Natural killer cell (primary cell): Measurements from ENCODE around the gene ENTR1. TPM values are rescaled to one million over a fixed set of nuclear protein-coding genes. Genes with fewer than 3 reads are reported as not detected.

Experiments used
- ATAC-seq, 3 donors: fragments of 150-1000 bp in 2 of 3; fragments of 200-7000 bp in 1 of 3; cut with Tn5 transposase; 1 replicate in 1 of 3; 2 replicates in 2 of 3; pipeline ENCODE4 v1.10.0; 2021; ENCODE audit warnings: mild to moderate bottlenecking in 2 of 3, moderate library complexity in 2 of 3
- DNase-seq, 2 donors: peaks; one replicate each; pipeline versions ENCODE4 v3.0.0 to v3.0.0-alpha.2; 2013 to 2021; ENCODE audit warnings: mixed read lengths in 1 of 2
- H3K27ac ChIP-seq: one replicate; pipeline ENCODE4 v1.5.1; 2013; ENCODE audit warnings: mild to moderate bottlenecking, low read length
- H3K27me3 ChIP-seq: one replicate; pipeline ENCODE4 v1.6.1; 2013; ENCODE audit warnings: low read length; ENCODE audit not compliant: control insufficient read depth, insufficient read depth
- H3K36me3 ChIP-seq: one replicate; pipeline ENCODE4 v1.6.1; 2013; ENCODE audit warnings: low read length; ENCODE audit not compliant: control insufficient read depth, insufficient read depth
- H3K4me1 ChIP-seq: one replicate; pipeline ENCODE4 v1.6.1; 2013; ENCODE audit warnings: low read length; ENCODE audit not compliant: control insufficient read depth, insufficient read depth
- H3K4me3 ChIP-seq: one replicate; pipeline ENCODE4 v1.5.1; 2013; ENCODE audit warnings: low read length
- H3K9me3 ChIP-seq: one replicate; pipeline ENCODE4 v1.6.1; 2013; ENCODE audit warnings: low read length; ENCODE audit not compliant: control insufficient read depth, insufficient read depth
- H3K27ac Mint-ChIP-seq, 2 donors: one replicate each; pipeline ENCODE4 v1.8.0; 2022; ENCODE audit warnings: mild to moderate bottlenecking in 2 of 2, mixed read lengths in 2 of 2, moderate library complexity in 1 of 2
- H3K27me3 Mint-ChIP-seq, 2 donors: one replicate each; pipeline ENCODE4 v1.8.0; 2022; ENCODE audit warnings: low read depth in 2 of 2, mixed read lengths in 2 of 2
- H3K36me3 Mint-ChIP-seq: one replicate; pipeline ENCODE4 v1.8.0; 2022; ENCODE audit warnings: mixed read lengths
- H3K4me1 Mint-ChIP-seq, 2 donors: one replicate each; pipeline ENCODE4 v1.8.0; 2022; ENCODE audit warnings: mixed read lengths in 2 of 2
- H3K4me3 Mint-ChIP-seq: one replicate; pipeline ENCODE4 v1.8.0; 2022; ENCODE audit warnings: mild to moderate bottlenecking, moderate library complexity, mixed read lengths
- H3K9me3 Mint-ChIP-seq, 2 donors: one replicate each; pipeline ENCODE4 v1.8.0; 2022; ENCODE audit warnings: mixed read lengths in 2 of 2
- WGBS: methylation state at CpG from one replicate; pipeline ENCODE4 v1.1.7; 2013; ENCODE audit warnings: missing lambda C conversion rate; ENCODE audit not compliant: insufficient coverage; 5-methylcytosine and 5-hydroxymethylcytosine counted together
- intact Hi-C: fragments of 100-400 bp; cut with micrococcal nuclease; formaldehyde crosslinking; loops from one replicate; pipeline ENCODE4 v1.14.2; 2022
- total RNA-seq, 4 donors: library from RNA; stranded (reverse); fragments of 120-200 nt in 1 of 4; gene quantifications; one replicate each; pipeline versions ENCODE4 v1.2.3 to v1.2.4, GENCODE V29; 2013 to 2022
- TF ChIP-seq, protein P1 (sequence below): fragments of 200-600 bp; IDR thresholded peaks from one replicate; pipeline ENCODE4 v1.8.0; 2022; ENCODE audit warnings: antibody characterized with exemption

ENTR1 gene
- total RNA-seq, 3 donors from 2014 or later (not counting 1 experiment from before 2014, with no cell fraction given), result 38.7 to 62.3 (median 41.6) TPM

GRCh38 chr9:136412962-136413361 is 2.5 kb upstream of the ENTR1 start:
- Mint-ChIP-seq H3K4me3 (no peak overlapping the region), H3K27ac (no peak overlapping the region), H3K9me3 (no peaks in the 10 kb centered on the region), H3K36me3 (no peaks in the 10 kb centered on the region), H3K27me3 (no peaks in the 10 kb centered on the region), H3K4me1 (peaks cover 15 to 38% of the 10 kb centered on the region in 2 donors)
- Histone ChIP-seq H3K36me3 (peaks cover 39% of the 10 kb centered on the region), H3K27ac (no peak overlapping the region), H3K4me1 (peaks cover 29% of the 10 kb centered on the region), H3K4me3 (no peak overlapping the region), H3K9me3 (no peaks in the 10 kb centered on the region), H3K27me3 (no peaks in the 10 kb centered on the region)
- no peak for DNase-seq
- intact Hi-C loops, result no loop called here
- 94% methylated on average over 9 of the region's 9 CpGs for WGBS
- no peak for ATAC-seq
- TF ChIP-seq, protein P1, sequence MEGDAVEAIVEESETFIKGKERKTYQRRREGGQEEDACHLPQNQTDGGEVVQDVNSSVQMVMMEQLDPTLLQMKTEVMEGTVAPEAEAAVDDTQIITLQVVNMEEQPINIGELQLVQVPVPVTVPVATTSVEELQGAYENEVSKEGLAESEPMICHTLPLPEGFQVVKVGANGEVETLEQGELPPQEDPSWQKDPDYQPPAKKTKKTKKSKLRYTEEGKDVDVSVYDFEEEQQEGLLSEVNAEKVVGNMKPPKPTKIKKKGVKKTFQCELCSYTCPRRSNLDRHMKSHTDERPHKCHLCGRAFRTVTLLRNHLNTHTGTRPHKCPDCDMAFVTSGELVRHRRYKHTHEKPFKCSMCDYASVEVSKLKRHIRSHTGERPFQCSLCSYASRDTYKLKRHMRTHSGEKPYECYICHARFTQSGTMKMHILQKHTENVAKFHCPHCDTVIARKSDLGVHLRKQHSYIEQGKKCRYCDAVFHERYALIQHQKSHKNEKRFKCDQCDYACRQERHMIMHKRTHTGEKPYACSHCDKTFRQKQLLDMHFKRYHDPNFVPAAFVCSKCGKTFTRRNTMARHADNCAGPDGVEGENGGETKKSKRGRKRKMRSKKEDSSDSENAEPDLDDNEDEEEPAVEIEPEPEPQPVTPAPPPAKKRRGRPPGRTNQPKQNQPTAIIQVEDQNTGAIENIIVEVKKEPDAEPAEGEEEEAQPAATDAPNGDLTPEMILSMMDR, result no peak

DNA sequence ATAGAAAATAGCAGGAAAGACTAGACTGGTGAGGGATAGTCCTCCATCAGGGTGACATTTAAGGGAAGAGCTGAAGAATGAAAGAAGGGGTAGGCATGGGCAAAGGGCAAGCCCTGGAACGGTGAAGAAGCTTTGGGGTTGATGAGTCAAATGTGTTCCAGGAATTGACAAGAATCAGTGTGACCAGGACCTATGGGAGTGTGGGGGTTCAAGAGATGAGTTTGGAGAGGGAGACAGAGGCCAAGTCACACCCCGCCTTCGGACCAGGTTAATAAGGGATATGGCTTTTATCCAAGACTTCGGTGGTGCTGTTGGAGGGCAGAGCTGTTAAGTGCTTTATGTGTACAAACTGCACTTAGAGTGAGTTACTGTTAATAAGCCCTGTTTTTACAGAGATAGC is 964 bp upstream of the ENTR1 start:
- intact Hi-C loops, result no loop called here
- H3K4me3 ChIP-seq, result peak overlapping the region; percentile 95
- no peaks in the 10 kb centered on the region for H3K9me3 ChIP-seq
- WGBS, result 72% methylated on average over 4 of the region's 4 CpGs
- Mint-ChIP-seq H3K9me3 (no peaks in the 10 kb centered on the region), H3K4me1 (peaks cover 20 to 38% of the 10 kb centered on the region in 2 donors), H3K4me3 (peak overlapping the region; percentile 89), H3K36me3 (no peaks in the 10 kb centered on the region), H3K27ac (peak overlapping the region; percentile 88 to 92), H3K27me3 (no peaks in the 10 kb centered on the region)
- no peak for ATAC-seq
- DNase-seq, result no peak
- H3K27ac ChIP-seq, result no peak overlapping the region
- peaks cover 29% of the 10 kb centered on the region for H3K4me1 ChIP-seq
- no peaks in the 10 kb centered on the region for H3K27me3 ChIP-seq
- TF ChIP-seq, protein P1, result no peak
- H3K36me3 ChIP-seq, result peaks cover 35% of the 10 kb centered on the region

GRCh38 chr9:136409557-136410455 is 608 bp downstream of the ENTR1 start:
- TF ChIP-seq, protein P1, result no peak
- Histone ChIP-seq H3K9me3 (no peaks in the 10 kb centered on the region), H3K27ac (peak overlapping the region; percentile 59), H3K4me1 (peaks cover 43% of the 10 kb centered on the region), H3K4me3 (peak overlapping the region; percentile 64), H3K27me3 (no peaks in the 10 kb centered on the region), H3K36me3 (peaks cover 37% of the 10 kb centered on the region)
- ATAC-seq (peak; percentile 20 to 43 (median 22)), DNase-seq (peak in 1 of 2 donors; percentile 61)
- H3K4me1 Mint-ChIP-seq, result peaks cover 22 to 41% of the 10 kb centered on the region in 2 donors
- H3K36me3 Mint-ChIP-seq, result no peaks in the 10 kb centered on the region
- no peaks in the 10 kb centered on the region for H3K27me3 Mint-ChIP-seq
- peak overlapping the region; percentile 88 to 92 for H3K27ac Mint-ChIP-seq
- peak overlapping the region; percentile 93 for H3K4me3 Mint-ChIP-seq
- 10% methylated on average over 71 of the region's 71 CpGs for WGBS
- H3K9me3 Mint-ChIP-seq, result no peaks in the 10 kb centered on the region
- intact Hi-C loops, result loop anchor here (1.0 to 10.0 kb wide), 2 partner anchors 10 to 95 kb away; partner anchors contain the start of gene SNAPC4
